ENCODE results near the gene TMEM248.

- no peak for TF ChIP-seq JUN (IDR thresholded peaks at IDR 0.05; ENCODE audit: borderline replicate concordance, insufficient read depth, insufficient read length, low read depth)
- no peak for TF ChIP-seq CTCF (IDR thresholded peaks at IDR 0.05; ENCODE audit: extremely low read depth in 1 of 2, insufficient read depth in 1 of 2, low read depth in 1 of 2, low read length in 2 of 2)
- TF ChIP-seq POLR2A (IDR thresholded peaks at IDR 0.05; ENCODE audit: low read depth, low read length): no peak
- TF ChIP-seq POLR2AphosphoS5 (IDR thresholded peaks at IDR 0.05; ENCODE audit: insufficient read depth, low read depth, low read length): no peak
Observed at GRCh38 chr7:66960192-66960591, 39.2 kb downstream of the TMEM248 start.
